HG03565 (cell line): ENCODE results near the gene DCDC2.
"Not testable (repeated sequence)": the region's sequence is repeated elsewhere in the genome, so short reads cannot be mapped to it uniquely, and the experiment has no call there.

Experiments
- ATAC-seq: cut with Tn5 transposase; IDR thresholded peaks from one replicate; pipeline ENCODE4 v1.9.1; 2021; ENCODE audit warnings: mild to moderate bottlenecking, moderate library complexity; ENCODE audit not compliant: unreplicated experiment

The DCDC2 gene

DNA sequence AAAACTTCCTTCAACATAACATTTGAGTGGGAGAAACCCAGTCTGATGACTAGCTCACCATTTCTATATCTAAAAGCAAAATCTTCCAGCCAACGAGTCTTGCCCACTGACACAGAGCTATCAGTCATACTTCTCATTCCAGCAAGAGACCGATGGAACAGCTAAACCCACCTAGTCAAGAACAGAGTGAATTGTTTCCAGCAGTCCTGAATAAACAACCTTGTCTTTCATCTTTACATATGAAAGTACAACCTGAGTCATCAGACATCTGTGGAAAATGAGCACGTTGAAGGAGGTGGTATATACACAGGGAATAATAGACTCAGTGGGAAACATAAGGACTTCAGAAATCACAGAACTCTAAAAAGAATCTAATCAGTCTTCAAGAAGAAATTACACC is 208.0 kb downstream of the DCDC2 start:
- no peak for ATAC-seq

- no peak for ATAC-seq
Observed at GRCh38 chr6:24149296-24149695, 208.6 kb downstream of the DCDC2 start.

GRCh38 chr6:24148684-24149083 is 209.2 kb downstream of the DCDC2 start:
- no peak for ATAC-seq

GRCh38 chr6:24148154-24148570 is 209.7 kb downstream of the DCDC2 start:
- no peak for ATAC-seq

DNA sequence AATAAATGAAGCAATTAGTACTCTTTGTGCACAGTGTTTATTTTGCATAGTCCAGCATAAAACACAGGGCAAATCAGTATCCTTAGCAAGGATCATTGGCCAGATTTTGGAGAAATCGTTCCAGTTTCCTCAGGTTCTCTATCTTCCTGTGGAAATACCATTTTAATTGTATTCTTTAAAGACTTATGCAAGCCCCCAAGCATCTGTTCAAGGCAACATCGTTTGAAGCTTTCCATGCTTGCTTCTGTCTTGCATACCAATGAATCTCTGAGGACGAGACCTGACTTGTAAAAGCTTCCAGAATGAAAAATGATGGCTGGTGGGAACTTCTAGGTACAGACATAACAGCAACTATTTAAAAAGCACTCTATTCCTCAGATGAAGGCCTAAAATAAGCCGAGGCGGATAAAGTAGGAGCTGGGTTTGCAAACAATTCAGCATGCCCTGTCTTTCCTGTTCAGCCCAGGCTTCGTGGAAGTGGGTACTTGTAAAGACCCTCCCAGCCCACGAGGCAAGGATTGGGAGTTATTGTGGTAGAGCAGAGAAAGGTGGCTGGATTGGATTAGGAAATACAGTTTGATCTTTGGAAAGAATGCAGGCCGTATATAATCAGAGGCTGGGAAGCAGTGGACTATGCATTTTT is 210.2 kb downstream of the DCDC2 start:
- ATAC-seq: no peak

DNA sequence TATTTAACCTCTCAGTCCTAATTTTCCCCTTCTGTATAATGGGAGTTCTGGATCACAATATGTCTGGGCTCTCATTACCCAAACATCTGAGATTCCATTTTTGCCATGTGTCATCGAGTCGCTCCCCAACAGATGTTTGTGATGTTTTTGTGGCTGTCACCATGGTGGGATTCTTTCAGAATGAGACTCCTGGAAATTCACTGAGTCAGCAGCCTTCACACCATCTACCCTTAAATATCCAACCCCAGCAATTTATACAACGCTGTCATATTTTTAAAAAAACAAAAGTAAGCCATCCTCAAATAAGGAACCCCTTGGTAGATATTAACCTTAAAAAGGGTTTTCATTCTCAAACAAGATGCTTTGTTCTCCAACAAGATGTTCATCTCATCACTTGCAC is 211.0 kb downstream of the DCDC2 start:
- no peak for ATAC-seq

DNA sequence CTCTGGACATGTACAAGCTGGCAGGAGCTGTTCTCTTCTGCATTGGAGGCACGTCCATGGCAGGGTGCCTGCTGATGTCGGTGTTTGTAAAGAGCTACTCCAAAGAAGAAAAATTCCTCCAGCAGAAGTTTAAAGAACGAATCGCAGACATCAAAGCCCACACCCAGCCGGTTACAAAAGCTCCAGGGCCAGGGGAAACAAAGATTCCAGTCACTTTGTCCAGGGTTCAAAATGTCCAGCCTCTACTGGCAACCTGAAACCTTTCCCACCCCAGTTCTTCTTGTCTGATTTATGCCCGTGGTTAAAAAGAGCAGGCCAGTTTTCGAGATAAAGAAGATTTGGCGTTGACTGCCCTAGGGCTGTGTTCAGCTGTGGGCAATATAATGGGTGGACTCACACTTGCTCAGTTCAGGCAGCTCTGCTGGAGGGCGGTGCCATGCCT is 212.1 kb downstream of the DCDC2 start:
- ATAC-seq: no peak

DNA sequence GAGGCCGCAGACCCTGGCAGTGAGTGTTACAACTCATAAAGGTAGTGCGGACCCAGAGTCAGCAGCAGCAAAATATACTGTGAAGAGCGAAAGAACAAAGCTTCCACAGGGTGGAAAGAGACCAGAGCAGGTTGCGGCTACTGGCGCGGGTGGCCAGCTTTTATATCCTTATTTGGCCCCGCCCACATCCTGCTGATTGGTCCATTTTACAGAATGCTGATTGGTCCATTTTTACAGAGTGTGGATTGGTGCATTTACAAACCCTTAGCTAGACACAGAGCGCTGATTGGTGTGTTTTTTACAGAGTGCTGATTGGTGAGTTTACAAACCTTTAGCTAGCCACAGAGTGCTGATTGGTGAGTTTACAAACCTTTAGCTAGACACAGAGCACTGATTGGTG is 215.1 kb downstream of the DCDC2 start:
- ATAC-seq: not testable (repeated sequence)

- ATAC-seq: no peak
Observed at GRCh38 chr6:24140591-24140990, 217.3 kb downstream of the DCDC2 start.

DNA sequence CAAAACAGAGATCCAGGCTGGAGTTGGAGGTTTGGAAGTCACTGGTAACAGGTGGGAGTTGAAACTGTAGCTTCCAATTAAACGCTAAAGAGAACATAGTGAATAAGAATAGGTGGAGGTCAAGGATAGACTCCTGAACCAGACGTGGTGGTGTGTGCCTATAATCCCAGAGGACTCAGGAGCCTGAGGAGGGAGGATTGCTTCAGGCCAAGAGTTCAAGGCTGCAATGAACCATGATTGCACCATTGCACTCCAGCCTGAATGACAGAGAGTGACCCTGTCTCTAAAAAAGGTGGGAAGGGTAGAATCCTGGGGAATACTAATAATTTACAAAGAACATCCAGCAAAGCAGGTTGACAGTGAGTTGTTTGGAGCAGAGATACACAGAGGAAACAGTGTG is 218.2 kb downstream of the DCDC2 start:
- ATAC-seq: no peak

DNA sequence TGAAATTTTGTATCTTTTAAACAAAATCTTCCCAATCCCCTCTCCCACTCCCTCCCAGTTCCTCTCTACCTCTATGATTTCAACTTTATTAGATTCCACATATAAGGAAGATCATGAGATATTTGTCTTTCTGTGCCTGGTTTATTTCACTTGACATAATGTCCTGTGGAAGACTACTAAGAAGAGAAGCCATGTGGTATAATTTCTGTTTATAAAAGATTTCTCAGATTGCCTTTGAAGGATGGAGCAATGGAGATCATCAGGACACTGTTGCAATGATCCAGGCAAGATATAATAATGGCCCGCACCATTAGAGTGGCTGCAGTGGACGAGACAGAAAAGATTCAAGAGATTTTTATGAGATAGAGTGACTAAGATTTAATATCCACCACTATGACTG is 218.8 kb downstream of the DCDC2 start:
- ATAC-seq: no peak

DNA sequence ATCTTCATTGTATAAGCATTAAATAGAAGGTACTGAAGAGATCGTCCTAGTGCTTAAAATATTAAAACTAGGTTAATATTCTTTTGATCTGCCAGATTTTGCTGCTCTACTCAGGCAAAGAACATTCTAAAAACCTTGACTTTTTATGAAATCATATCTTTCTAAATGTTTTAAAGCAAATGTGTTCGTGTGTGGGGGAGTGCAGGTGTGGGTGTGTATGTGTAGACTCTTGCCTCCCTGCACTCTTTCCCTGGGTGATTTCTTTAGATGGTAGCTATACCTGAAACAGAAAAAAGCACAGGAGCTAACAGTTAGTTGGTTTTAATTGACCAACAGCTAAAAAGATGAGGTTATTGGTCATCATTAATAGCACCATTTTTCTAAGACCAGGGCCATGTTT is 226.1 kb downstream of the DCDC2 start:
- no peak for ATAC-seq

DNA sequence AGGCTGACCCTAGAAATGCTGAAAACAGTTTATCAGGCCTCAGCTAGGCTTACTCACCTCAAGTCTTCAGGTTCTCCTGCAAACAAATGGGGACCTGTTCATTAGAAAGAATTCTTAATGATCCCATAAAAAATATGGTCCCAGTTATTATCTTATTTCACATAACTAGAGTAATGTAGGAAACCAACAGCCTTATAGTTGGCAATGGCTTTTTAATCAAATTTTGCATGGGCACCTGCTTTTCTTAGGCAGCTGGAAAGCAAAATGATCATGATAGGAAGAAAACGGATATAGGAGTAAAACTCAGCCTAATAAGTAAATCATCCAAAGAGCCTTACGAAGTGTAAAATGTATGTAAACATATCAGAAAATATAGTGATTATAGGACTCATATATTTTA is 230.5 kb downstream of the DCDC2 start:
- ATAC-seq: no peak

- ATAC-seq: peak; percentile 46
Observed at GRCh38 chr6:24126586-24127192, 231.2 kb downstream of the DCDC2 start.

DNA sequence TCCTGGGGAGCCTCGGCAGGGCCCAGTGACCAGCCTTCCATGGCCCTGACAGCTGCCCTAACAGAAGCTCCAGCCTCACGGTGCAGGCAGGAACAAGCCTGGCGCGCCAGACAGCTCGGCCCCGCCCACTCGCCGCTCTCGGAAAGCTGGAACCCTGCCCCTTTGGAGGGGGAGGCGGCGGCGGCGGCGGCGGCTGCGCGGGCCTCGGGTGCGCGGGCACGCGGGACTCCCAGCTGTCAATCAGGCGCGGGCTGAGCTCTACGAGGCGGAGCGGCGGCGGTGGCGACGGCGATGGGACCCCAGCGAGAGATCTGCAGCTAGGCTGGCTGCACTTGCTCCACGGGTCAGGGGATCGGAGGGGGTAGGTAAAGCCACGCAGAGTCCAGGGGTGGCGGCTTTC is 231.9 kb downstream of the DCDC2 start, which contains the start of gene NRSN1:
Gene NRSN1 (plus strand): TSS at position 236 of the 400 bp plus-strand sequence. CDS start 8,113 bp downstream, outside the sequence.
- no peak for ATAC-seq

- ATAC-seq: no peak
Observed at GRCh38 chr6:24122139-24122538, 235.7 kb downstream of the DCDC2 start.
